Tibial nerve (tissue), 4 donors: ENCODE measurements around the gene GPC4. TPM values are rescaled to one million over a fixed set of nuclear protein-coding genes. Genes with fewer than 3 reads are reported as not detected.

Source experiments
- total RNA-seq, 4 donors: library from RNA; depleted of rRNA; stranded (reverse); fragments of >200 nt; gene quantifications; one replicate each; pipeline ENCODE4 v1.1.0, GENCODE V29; 2016

GPC4 gene
- total RNA-seq, 4 donors from 2014 or later: 13.2 to 29.1 (median 25.5) TPM

Other genes starting within 250 kb of the GPC4 start
- not detected for gene TFDP3, start 197.1 kb downstream of the GPC4 start, total RNA-seq